A549 (cell line): ENCODE data around the gene HOATZ. TPM values are rescaled to one million over a fixed set of nuclear protein-coding genes. Genes with fewer than 3 reads are reported as not detected.

Experiments used
- ATAC-seq, 2 experiments: fragments of 200-7000 bp in 1 of 2; fragments of >200 bp in 1 of 2; cut with Nextera tagmentation in 1 of 2; cut with Tn5 transposase in 1 of 2; 3 replicates each; pipeline versions ENCODE4 v1.8.0 to v1.9.1; 2018 to 2020; ENCODE audit warnings: mild to moderate bottlenecking in 1 of 2, moderate library complexity in 1 of 2
- CTCF ChIA-PET: fragments of 300-600 bp; sonication (Branson Sonifier 250); formaldehyde crosslinking; extraction: SDS; loops from one replicate; lab custom pipeline; 2021; ENCODE audit warnings: antibody characterized with exemption, inconsistent platforms; lab: Yijun Ruan, JAX
- POLR2A ChIA-PET: fragments of 350-600 bp; formaldehyde crosslinking; extraction: SDS; loops from one replicate; lab custom pipeline; 2021; ENCODE audit warnings: antibody characterized with exemption, inconsistent platforms; lab: Yijun Ruan, JAX
- DNase-seq, 2 experiments: peaks; one replicate each; pipeline versions ENCODE4 v3.0.0 to v3.0.0-alpha.2; 2011 to 2016; ENCODE audit warnings: low read depth in 1 of 2, low spot score in 1 of 2
- FAIRE-seq: peaks from 2 replicates; lab custom pipeline; 2011; peaks lifted over from hg19 to GRCh38; lab: Jason Lieb, UNC
- H3K27ac ChIP-seq, 2 experiments: fragments of >200 bp; sonication (Bioruptor Twin); formaldehyde crosslinking; 3 replicates each; pipeline ENCODE4 v1.5.1; 2016 to 2017
- H3K4me1 ChIP-seq: fragments of >200 bp; sonication (Bioruptor Twin); formaldehyde crosslinking; 3 replicates; pipeline ENCODE4 v1.6.1; 2016
- H3K4me2 ChIP-seq: fragments of >200 bp; sonication (Bioruptor Twin); formaldehyde crosslinking; 3 replicates; pipeline ENCODE4 v1.6.1; 2016
- H3K4me3 ChIP-seq: fragments of >200 bp; sonication (Bioruptor Twin); formaldehyde crosslinking; 3 replicates; pipeline ENCODE4 v1.5.1; 2016
- H3K9me3 ChIP-seq: fragments of >200 bp; sonication (Bioruptor Twin); formaldehyde crosslinking; 3 replicates; pipeline ENCODE4 v1.6.1; 2016
- BCL3 ChIP-seq: fragments of >200 bp; sonication (Bioruptor Twin); formaldehyde crosslinking; IDR thresholded peaks from 3 replicates; pipeline ENCODE4 v1.6.1; 2016
- CBX2 ChIP-seq: fragments of 200-600 bp; sonication (generic); IDR thresholded peaks from 2 replicates; pipeline ENCODE4 v1.6.1; 2016; ENCODE audit warnings: low read depth, mild to moderate bottlenecking, borderline replicate concordance
- CEBPB ChIP-seq, 2 experiments: fragments of >200 bp in 1 of 2; sonication (Bioruptor Twin) in 1 of 2; formaldehyde crosslinking in 1 of 2; IDR thresholded peaks; 2 replicates each; pipeline ENCODE4 v1.6.1; 2012 to 2016
- CHD2 ChIP-seq: fragments of 150-350 bp; IDR thresholded peaks from 2 replicates; pipeline ENCODE4 v1.6.1; 2014; ENCODE audit warnings: low read length; ENCODE audit not compliant: partially characterized antibody
- EHF ChIP-seq: fragments of 250-450 bp; sonication (Bioruptor Pico); IDR thresholded peaks from 2 replicates; pipeline ENCODE4 v1.5.0; 2020; ENCODE audit warnings: mild to moderate bottlenecking
- EHMT2 ChIP-seq: fragments of 200-600 bp; sonication (generic); IDR thresholded peaks from 2 replicates; pipeline ENCODE4 v1.6.1; 2016; ENCODE audit warnings: antibody characterized with exemption, low read depth, mild to moderate bottlenecking, moderate library complexity
- ELK1 ChIP-seq: fragments of 150-350 bp; IDR thresholded peaks from 2 replicates; pipeline ENCODE4 v1.6.1; 2014; ENCODE audit warnings: low read depth, mild to moderate bottlenecking, low read length
- ESRRA ChIP-seq: fragments of 150-350 bp; IDR thresholded peaks from 2 replicates; pipeline ENCODE4 v1.6.1; 2014; ENCODE audit warnings: mild to moderate bottlenecking, low read length, borderline replicate concordance
- FOSL2 ChIP-seq, 2 experiments: fragments of 450-650 bp in 1 of 2; fragments of >200 bp in 1 of 2; sonication (Bioruptor Twin) in 1 of 2; formaldehyde crosslinking; IDR thresholded peaks; 2 replicates each; pipeline versions ENCODE4 v1.5.0 to v1.6.1; 2016 to 2020; ENCODE audit warnings: mild to moderate bottlenecking in 1 of 2, moderate library complexity in 1 of 2
- FOXS1 ChIP-seq: fragments of 250-450 bp; sonication (Bioruptor Pico); IDR thresholded peaks from 2 replicates; pipeline ENCODE4 v1.5.0; 2020; ENCODE audit warnings: mild to moderate bottlenecking, moderate library complexity
- GATA3 ChIP-seq: IDR thresholded peaks from 2 replicates; pipeline ENCODE4 v1.6.1; 2012; ENCODE audit warnings: borderline replicate concordance
- HDAC2 ChIP-seq: fragments of 200-600 bp; sonication (generic); IDR thresholded peaks from 2 replicates; pipeline ENCODE4 v1.6.1; 2016
- HES2 ChIP-seq: fragments of >200 bp; sonication (Bioruptor Twin); formaldehyde crosslinking; IDR thresholded peaks from 2 replicates; pipeline ENCODE4 v1.6.1; 2016
- HEYL ChIP-seq: fragments of 250-450 bp; sonication (Bioruptor Pico); IDR thresholded peaks from 2 replicates; pipeline ENCODE4 v1.8.0; 2021; ENCODE audit warnings: mild to moderate bottlenecking, moderate library complexity
- HMGXB4 ChIP-seq: fragments of 250-450 bp; sonication (Bioruptor Pico); IDR thresholded peaks from 2 replicates; pipeline ENCODE4 v1.5.0; 2021; ENCODE audit warnings: mild to moderate bottlenecking, moderate library complexity, borderline replicate concordance
- HOXB13 ChIP-seq: fragments of 250-450 bp; sonication (Bioruptor Pico); IDR thresholded peaks from 2 replicates; pipeline ENCODE4 v1.5.0; 2020; ENCODE audit warnings: low read depth, mild to moderate bottlenecking, moderate library complexity
- HOXB5 ChIP-seq: fragments of 250-450 bp; sonication (Bioruptor Pico); IDR thresholded peaks from 2 replicates; pipeline ENCODE4 v1.5.0; 2020; ENCODE audit warnings: mild to moderate bottlenecking, moderate library complexity
- JUNB ChIP-seq: fragments of >200 bp; sonication (Bioruptor Twin); formaldehyde crosslinking; IDR thresholded peaks from 2 replicates; pipeline ENCODE4 v1.6.1; 2016
- KDM1A ChIP-seq: fragments of 200-600 bp; sonication (generic); IDR thresholded peaks from 2 replicates; pipeline ENCODE4 v1.6.1; 2016; ENCODE audit warnings: low read depth, mild to moderate bottlenecking
- MAFK ChIP-seq: fragments of 450-650 bp; IDR thresholded peaks from 2 replicates; pipeline ENCODE4 v1.6.1; 2014; ENCODE audit not compliant: partially characterized antibody
- MAX ChIP-seq: IDR thresholded peaks from 2 replicates; pipeline ENCODE4 v1.6.1; 2012
- MYC ChIP-seq: IDR thresholded peaks from 2 replicates; pipeline ENCODE4 v1.6.1; 2012; ENCODE audit warnings: mild to moderate bottlenecking, inconsistent platforms, low read length, improper control_type of control experiment, borderline replicate concordance
- NFE2L2 ChIP-seq: fragments of 150-350 bp; conservative IDR thresholded peaks from 2 replicates; pipeline ENCODE4 v1.6.1; 2014; ENCODE audit warnings: low read length
- NR3C1 ChIP-seq: fragments of >200 bp; sonication (Bioruptor Twin); formaldehyde crosslinking; IDR thresholded peaks from 3 replicates; pipeline ENCODE4 v1.6.1; 2017
- PHF8 ChIP-seq: fragments of 200-600 bp; sonication (generic); IDR thresholded peaks from 2 replicates; pipeline ENCODE4 v1.6.1; 2016; ENCODE audit warnings: low read depth, mild to moderate bottlenecking, antibody characterized with exemption, moderate library complexity, borderline replicate concordance
- RFX5 ChIP-seq: fragments of 450-650 bp; IDR thresholded peaks from 2 replicates; pipeline ENCODE4 v1.7.1; 2014; ENCODE audit warnings: antibody characterized with exemption, mild to moderate bottlenecking, moderate library complexity
- RNF2 ChIP-seq: fragments of 200-600 bp; sonication (generic); IDR thresholded peaks from 2 replicates; pipeline ENCODE4 v1.6.1; 2016; ENCODE audit warnings: low read depth, mild to moderate bottlenecking, antibody characterized with exemption, moderate library complexity, borderline replicate concordance
- TFCP2L1 ChIP-seq: fragments of 250-450 bp; sonication (Bioruptor Pico); IDR thresholded peaks from 2 replicates; pipeline ENCODE4 v1.5.0; 2021; ENCODE audit warnings: mild to moderate bottlenecking
- ZNF302 ChIP-seq: fragments of 250-450 bp; sonication (Bioruptor Pico); IDR thresholded peaks from 2 replicates; pipeline ENCODE4 v1.9.0; 2021; ENCODE audit warnings: inconsistent platforms, mild to moderate bottlenecking, moderate library complexity
- WGBS: methylation state at CpG from one replicate; pipeline ENCODE4 v1.1.6; 2017; ENCODE audit errors: missing lambda C conversion rate; 5-methylcytosine and 5-hydroxymethylcytosine counted together
- polyA plus RNA-seq, 4 experiments: library from polyadenylated mRNA; depleted of rRNA in 3 of 4; stranded (reverse); fragments of >200 nt; fragmentation: RNase III in 1 of 4; extraction: RNeasy Plus Mini Kit Qiagen cat#74134 plus additional on column Dnase treatment in 1 of 4; gene quantifications; 2 replicates in 3 of 4; 3 replicates in 1 of 4; pipeline ENCODE4 v1.2.3, GENCODE V29; 2011 to 2017

HOATZ gene
- polyA plus RNA-seq, 2 of the 4 experiments (the other 2 are of a cell fraction): not detected

- DNase-seq (no peak), ATAC-seq (no peak), FAIRE-seq (no peak)
- Histone ChIP-seq H3K27ac (no peak overlapping the region), H3K4me3 (no peak overlapping the region), H3K4me1 (peaks cover 10% of the 10 kb centered on the region; the same call in 2 of the 3 replicates), H3K4me2 (no peak overlapping the region), H3K9me3 (no peaks in the 10 kb centered on the region)
- 79% methylated on average over 5 of the region's 6 CpGs for WGBS
- ChIA-PET POLR2A (no interaction called here), CTCF (no interaction called here)
- TF ChIP-seq EHMT2 (no peak), TFCP2L1 (CRISPR knock-in tag) (no peak), JUNB (no peak), HES2 (no peak), HEYL (CRISPR knock-in tag) (no peak), CBX2 (no peak), MAX (no peak), PHF8 (no peak), CEBPB (IDR thresholded peaks at IDR 0.05) (no peak), ELK1 (no peak), NFE2L2 (no peak), NR3C1 (no peak), ESRRA (no peak), HDAC2 (no peak)
These were observed 56.2 kb downstream of the HOATZ start for GRCh38 chr11:111570796-111571195.

DNA sequence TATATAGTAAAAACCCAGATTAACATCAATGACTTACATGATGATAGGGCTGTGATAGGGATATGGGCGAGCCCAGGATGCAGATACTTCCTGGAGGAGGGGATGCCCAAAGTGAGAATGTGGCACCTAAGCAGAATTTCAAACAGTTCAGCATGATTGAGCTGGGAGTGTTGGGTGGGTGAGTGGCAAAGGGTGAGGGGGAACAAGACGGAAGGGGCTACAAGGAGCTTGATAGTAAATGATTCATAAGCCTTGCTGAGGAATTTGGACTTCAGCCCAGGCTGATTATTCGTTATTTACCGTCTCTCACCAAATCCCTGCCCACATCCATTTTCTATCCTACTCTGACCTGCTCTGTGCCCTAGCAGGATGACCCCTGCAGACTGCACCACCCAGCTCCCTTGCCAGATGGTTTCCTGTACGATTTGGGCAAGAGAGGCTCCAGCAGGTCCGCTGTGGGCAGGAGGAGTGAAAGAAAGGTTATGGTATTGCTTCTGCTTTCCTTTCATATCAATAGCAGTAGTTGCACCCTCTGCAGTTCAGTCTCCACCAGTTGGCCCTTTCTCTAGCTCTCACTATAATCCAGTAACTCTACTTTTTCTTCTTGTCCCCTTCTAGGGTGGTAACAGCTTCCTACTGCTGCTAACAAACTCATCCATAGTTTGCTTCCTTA lies 57.4 kb downstream of the HOATZ start:
- peak overlapping the region in 1 of 2 experiments; percentile 25; a peak in 1 of 6 replicates for H3K27ac ChIP-seq
- no peak overlapping the region for H3K4me3 ChIP-seq
- WGBS: 29% methylated on average over 6 of the region's 6 CpGs
- FAIRE-seq (no peak), ATAC-seq (no peak)
- H3K9me3 ChIP-seq: no peaks in the 10 kb centered on the region
- ChIA-PET CTCF (interaction anchor here (0.6 to 1.3 kb wide), 4 partner anchors 13 to 117 kb away, joined by 3 to 4 read pairs (median 3); no protein-coding TSS in a partner anchor), POLR2A (no interaction called here)
- H3K4me2 ChIP-seq: peak overlapping the region; percentile 55; the same call in 2 of the 3 replicates
- peaks cover 10% of the 10 kb centered on the region; the same call in 2 of the 3 replicates for H3K4me1 ChIP-seq
- no peak for TF ChIP-seq HMGXB4
- no peak for TF ChIP-seq MYC
- no peak for TF ChIP-seq HOXB13 (CRISPR knock-in tag)
- no peak for TF ChIP-seq CEBPB (IDR thresholded peaks at IDR 0.05)
- no peak for TF ChIP-seq FOSL2 (IDR thresholded peaks at IDR 0.05)
- no peak for TF ChIP-seq FOSL2 (CRISPR knock-in tag; IDR thresholded peaks at IDR 0.05)
- no peak for TF ChIP-seq ZNF302 (CRISPR knock-in tag)
- no peak for TF ChIP-seq GATA3
- no peak for TF ChIP-seq FOXS1
- no peak for TF ChIP-seq HOXB5 (CRISPR knock-in tag)
- TF ChIP-seq CHD2: no peak
- no peak for TF ChIP-seq KDM1A
- no peak for TF ChIP-seq BCL3
- TF ChIP-seq RNF2: no peak
- TF ChIP-seq RFX5: no peak
- no peak for TF ChIP-seq MAFK
- no peak for TF ChIP-seq EHF
- TF ChIP-seq HEYL (CRISPR knock-in tag): no peak
- no peak for TF ChIP-seq MAX
- TF ChIP-seq, all 56 proteins: peak for 0
- DNase-seq: no peak
